Measurements from ENCODE around the gene MSANTD4. TPM values are rescaled to one million over a fixed set of nuclear protein-coding genes. Genes with fewer than 3 reads are reported as not detected.
A peak's percentile ranks its signal among the peaks of the same experiment; 100 is the strongest.
"Not testable (repeated sequence)": the region's sequence is repeated elsewhere in the genome, so short reads cannot be mapped to it uniquely, and the experiment has no call there.

Gene MSANTD4
- total RNA-seq: 18.3 TPM
- long read RNA-seq, full-length matches to known transcripts: 22 of 39 reads
- long read RNA-seq, partial matches to known transcripts: 5 of 39 reads
- long read RNA-seq, other reads (novel, unspliced or antisense): 12 of 39 reads

- ATAC-seq (ENCODE audit: poor library complexity) (peak; percentile 99), DNase-seq (peak; percentile 99)
- intact Hi-C loops (cut with DNase I): no loop called here
These were observed at the start of gene MSANTD4 for GRCh38 chr11:106021967-106022794. Gene MSANTD4, minus strand, starts transcription at chr11:106022240. Its CDS starts 11,323 bp downstream, at chr11:106010917.

GRCh38 chr11:106070606-106071005 is 48.6 kb upstream of the MSANTD4 start:
- intact Hi-C loops (cut with DNase I): no loop called here
- no peak for DNase-seq
- ATAC-seq (ENCODE audit: poor library complexity): no peak

- DNase-seq (no peak), ATAC-seq (ENCODE audit: poor library complexity) (no peak)
- intact Hi-C loops (cut with DNase I): no loop called here
These were observed 41.0 kb upstream of the MSANTD4 start for GRCh38 chr11:106063009-106063408.

GRCh38 chr11:106061954-106062949 is 40.2 kb upstream of the MSANTD4 start:
- DNase-seq: no peak
- no peak for ATAC-seq (ENCODE audit: poor library complexity)
- intact Hi-C loops (cut with DNase I): no loop called here

GRCh38 chr11:106061249-106061784 is 39.3 kb upstream of the MSANTD4 start:
- intact Hi-C loops (cut with DNase I): no loop called here
- ATAC-seq (ENCODE audit: poor library complexity) (no peak), DNase-seq (no peak)

- ATAC-seq (ENCODE audit: poor library complexity) (no peak), DNase-seq (no peak)
- intact Hi-C loops (cut with DNase I): no loop called here
These were observed 37.6 kb upstream of the MSANTD4 start for GRCh38 chr11:106059617-106060016.

GRCh38 chr11:106058377-106058776 is 36.3 kb upstream of the MSANTD4 start:
- DNase-seq; ATAC-seq (ENCODE audit: poor library complexity); intact Hi-C loops (cut with DNase I): not testable (repeated sequence)

GRCh38 chr11:106051103-106051502 is 29.1 kb upstream of the MSANTD4 start:
- DNase-seq (no peak), ATAC-seq (ENCODE audit: poor library complexity) (no peak)
- intact Hi-C loops (cut with DNase I): no loop called here

- intact Hi-C loops (cut with DNase I): no loop called here
- no peak for ATAC-seq (ENCODE audit: poor library complexity)
- DNase-seq: no peak
These were observed 27.9 kb upstream of the MSANTD4 start for GRCh38 chr11:106049727-106050476.

- no peak for DNase-seq
- intact Hi-C loops (cut with DNase I): no loop called here
- ATAC-seq (ENCODE audit: poor library complexity): no peak
These were observed 25.6 kb upstream of the MSANTD4 start for GRCh38 chr11:106047631-106048030.

GRCh38 chr11:106043540-106043939 is 21.5 kb upstream of the MSANTD4 start:
- ATAC-seq (ENCODE audit: poor library complexity) (no peak), DNase-seq (no peak)
- intact Hi-C loops (cut with DNase I): no loop called here

- ATAC-seq (ENCODE audit: poor library complexity) (no peak), DNase-seq (no peak)
- intact Hi-C loops (cut with DNase I): no loop called here
These were observed 10.8 kb upstream of the MSANTD4 start for GRCh38 chr11:106032861-106033260.

GRCh38 chr11:106031936-106032335 is 9.9 kb upstream of the MSANTD4 start:
- no peak for DNase-seq
- intact Hi-C loops (cut with DNase I): no loop called here
- no peak for ATAC-seq (ENCODE audit: poor library complexity)

GRCh38 chr11:106031202-106031810 is 9.3 kb upstream of the MSANTD4 start:
- DNase-seq: no peak
- intact Hi-C loops (cut with DNase I): no loop called here
- ATAC-seq (ENCODE audit: poor library complexity): no peak

- ATAC-seq (ENCODE audit: poor library complexity) (no peak), DNase-seq (no peak)
- intact Hi-C loops (cut with DNase I): no loop called here
These were observed 8.6 kb upstream of the MSANTD4 start for GRCh38 chr11:106030609-106031008.

- no peak for ATAC-seq (ENCODE audit: poor library complexity)
- intact Hi-C loops (cut with DNase I): no loop called here
- DNase-seq: no peak
These were observed 795 bp upstream of the MSANTD4 start for GRCh38 chr11:106022795-106023275.

GRCh38 chr11:106021181-106021966 is 666 bp downstream of the MSANTD4 start:
- intact Hi-C loops (cut with DNase I): no loop called here
- ATAC-seq (ENCODE audit: poor library complexity) (peak; percentile 4), DNase-seq (no peak)
